PC-3 (cell line): ENCODE results near the gene RASAL1. TPM values are rescaled to one million over a fixed set of nuclear protein-coding genes. Genes with fewer than 3 reads are reported as not detected.

Experiments used
- ATAC-seq: fragments of 200-7000 bp; cut with Tn5 transposase; 2 replicates; pipeline ENCODE4 v1.9.1; 2020; ENCODE audit warnings: mild to moderate bottlenecking, moderate library complexity
- BruUV-seq: library from RNA; stranded (reverse); fragments of 400-500 nt; replicated peaks from 2 replicates; lab custom pipeline; 2021; lab: Mats Ljungman, UMichigan
- CTCF ChIA-PET: fragments of 300-600 bp; sonication (Branson Sonifier 250); formaldehyde crosslinking; loops from one replicate; lab custom pipeline; 2022; ENCODE audit warnings: antibody characterized with exemption; lab: Charles Lee
- POLR2A ChIA-PET: fragments of 300-600 bp; sonication (Branson Sonifier 250); formaldehyde crosslinking; loops from one replicate; lab custom pipeline; 2022; ENCODE audit warnings: antibody characterized with exemption; ENCODE audit not compliant: unreplicated experiment; lab: Charles Lee
- DNase-seq: peaks from one replicate; pipeline ENCODE4 v3.0.0-alpha.2; 2015
- H2AFZ ChIP-seq: fragments of 300-600 bp; sonication (generic); 2 replicates; pipeline ENCODE4 v1.6.0; 2016; ENCODE audit warnings: antibody characterized with exemption, low read length
- H3F3A ChIP-seq: fragments of 300-600 bp; sonication (generic); one replicate; pipeline ENCODE4 v1.6.0; 2017; ENCODE audit warnings: antibody characterized with exemption, low read length, control low read depth, mild to moderate bottlenecking; ENCODE audit not compliant: unreplicated experiment
- H3K27ac ChIP-seq: fragments of 300-600 bp; sonication (generic); 2 replicates; pipeline ENCODE4 v1.5.1; 2016; ENCODE audit warnings: mild to moderate bottlenecking, low read length
- H3K27me3 ChIP-seq: fragments of 300-600 bp; sonication (generic); 2 replicates; pipeline ENCODE4 v1.6.1; 2016; ENCODE audit warnings: low read length, mixed read lengths
- H3K36me3 ChIP-seq: fragments of 300-600 bp; sonication (generic); 2 replicates; pipeline ENCODE4 v1.6.1; 2016; ENCODE audit warnings: low read depth, mixed run types, low read length, mixed read lengths
- H3K4me1 ChIP-seq: fragments of 300-600 bp; sonication (generic); 2 replicates; pipeline ENCODE4 v1.5.1; 2016; ENCODE audit warnings: low read length; ENCODE audit not compliant: insufficient read depth
- H3K4me2 ChIP-seq: fragments of 300-600 bp; sonication (generic); 2 replicates; pipeline ENCODE4 v1.6.0; 2016; ENCODE audit warnings: low read length
- H3K4me3 ChIP-seq: fragments of 300-600 bp; sonication (generic); 2 replicates; pipeline ENCODE4 v1.5.1; 2016; ENCODE audit warnings: mild to moderate bottlenecking, low read length, mixed read lengths
- H3K79me2 ChIP-seq: fragments of 300-600 bp; sonication (generic); 2 replicates; pipeline ENCODE4 v1.6.1; 2017; ENCODE audit warnings: low read length, mixed read lengths
- H3K9ac ChIP-seq: fragments of 300-600 bp; sonication (generic); 2 replicates; pipeline ENCODE4 v1.6.0; 2016; ENCODE audit warnings: mild to moderate bottlenecking, low read length
- H3K9me2 ChIP-seq: fragments of 300-600 bp; sonication (generic); replicated peaks from 2 replicates; pipeline ENCODE4 v1.6.1; 2016; ENCODE audit warnings: mixed run types, low read length, mixed read lengths
- H3K9me3 ChIP-seq: fragments of 300-600 bp; sonication (generic); 2 replicates; pipeline ENCODE4 v1.6.1; 2016; ENCODE audit warnings: low read length, mixed read lengths
- H4K20me1 ChIP-seq: fragments of 300-600 bp; sonication (generic); 2 replicates; pipeline ENCODE4 v1.6.1; 2016; ENCODE audit warnings: low read length, mixed read lengths
- CTCF ChIP-seq: fragments of 300-600 bp; sonication (generic); conservative IDR thresholded peaks from 2 replicates; pipeline ENCODE4 v1.5.1; 2017; ENCODE audit warnings: antibody characterized with exemption, low read depth, mild to moderate bottlenecking, low read length
- EZH2 ChIP-seq: fragments of 300-600 bp; sonication (generic); IDR thresholded peaks from one replicate; pipeline ENCODE4 v1.6.1; 2017; ENCODE audit warnings: antibody characterized with exemption, mild to moderate bottlenecking, low read length; ENCODE audit not compliant: unreplicated experiment
- EZH2phosphoT487 ChIP-seq: fragments of 300-600 bp; sonication (generic); IDR thresholded peaks from 2 replicates; pipeline ENCODE4 v1.6.1; 2018; ENCODE audit warnings: mild to moderate bottlenecking, antibody characterized with exemption, low read length, borderline replicate concordance
- intact Hi-C: fragments of 100-400 bp; cut with micrococcal nuclease; formaldehyde crosslinking; loops from 2 replicates; pipeline ENCODE4 v1.9.0; 2023
- total RNA-seq: library from RNA; depleted of rRNA; stranded (reverse); fragments of >200 nt; gene quantifications from 2 replicates; pipeline ENCODE4 v1.2.3, GENCODE V29; 2014

RASAL1 gene
- total RNA-seq, 1 experiment from 2014 or later: 0.66 TPM

- peaks cover 15% of the 10 kb centered on the region; the same call in 1 of the 2 replicates for H4K20me1 ChIP-seq
- H3K9me3 ChIP-seq: no peaks in the 10 kb centered on the region
- no peak overlapping the region for H2AFZ ChIP-seq
- CTCF ChIA-PET: no interaction called here
- H3K36me3 ChIP-seq: peaks cover 61% of the 10 kb centered on the region
- BruUV-seq: no TSS peak
- no peak overlapping the region for H3K27ac ChIP-seq
- no peaks in the 10 kb centered on the region for H3K9me2 ChIP-seq
- POLR2A ChIA-PET: no interaction called here
- intact Hi-C loops: loop anchor here (10.0 kb wide), 1 partner anchor 65 kb away; no protein-coding TSS in a partner anchor
- H3K4me3 ChIP-seq: no peak overlapping the region
- H3K27me3 ChIP-seq: no peaks in the 10 kb centered on the region
- TF ChIP-seq CTCF: no peak
- no peak for TF ChIP-seq EZH2
- no peak for TF ChIP-seq EZH2phosphoT487
- no peak overlapping the region for H3K4me2 ChIP-seq
- ATAC-seq (no peak), DNase-seq (no peak)
- H3F3A ChIP-seq: no peaks in the 10 kb centered on the region
- peaks cover 9% of the 10 kb centered on the region for H3K4me1 ChIP-seq
- no peak overlapping the region for H3K9ac ChIP-seq
- H3K79me2 ChIP-seq: no peaks in the 10 kb centered on the region
Observed at GRCh38 chr12:113159937-113160336, 24.4 kb upstream of the RASAL1 start.

- no peak for ATAC-seq
- CTCF ChIA-PET: no interaction called here
- POLR2A ChIA-PET: no interaction called here
- TF ChIP-seq EZH2phosphoT487 (no peak), EZH2 (no peak), CTCF (no peak)
- no peak overlapping the region for H3K4me2 ChIP-seq
- no peak for DNase-seq
- H3K27me3 ChIP-seq: no peaks in the 10 kb centered on the region
- intact Hi-C loops: loop anchor here (10.0 kb wide), 1 partner anchor 64 kb away; no protein-coding TSS in a partner anchor
- peaks cover 15% of the 10 kb centered on the region; the same call in 1 of the 2 replicates for H4K20me1 ChIP-seq
- H3K27ac ChIP-seq: no peak overlapping the region
- H3K9ac ChIP-seq: no peak overlapping the region
- H3K36me3 ChIP-seq: peaks cover 56% of the 10 kb centered on the region
- H3K4me3 ChIP-seq: no peak overlapping the region
- BruUV-seq: TSS peak; percentile 39
- H3F3A ChIP-seq: no peaks in the 10 kb centered on the region
- no peaks in the 10 kb centered on the region for H3K79me2 ChIP-seq
- peaks cover 9% of the 10 kb centered on the region for H3K4me1 ChIP-seq
- no peak overlapping the region for H2AFZ ChIP-seq
- H3K9me2 ChIP-seq: no peaks in the 10 kb centered on the region
- H3K9me3 ChIP-seq: no peaks in the 10 kb centered on the region
Observed at GRCh38 chr12:113158439-113159203, 23.1 kb upstream of the RASAL1 start.

GRCh38 chr12:113157218-113157859 is 21.8 kb upstream of the RASAL1 start:
- DNase-seq: no peak
- Histone ChIP-seq H3K9me2 (no peaks in the 10 kb centered on the region), H3K4me2 (no peak overlapping the region), H3K27me3 (no peaks in the 10 kb centered on the region), H3F3A (no peaks in the 10 kb centered on the region), H4K20me1 (peaks cover 8% of the 10 kb centered on the region; the same call in 1 of the 2 replicates), H3K4me3 (no peak overlapping the region), H3K9me3 (no peaks in the 10 kb centered on the region), H3K79me2 (no peaks in the 10 kb centered on the region), H3K9ac (no peak overlapping the region), H3K27ac (no peak overlapping the region), H3K36me3 (peaks cover 44% of the 10 kb centered on the region), H2AFZ (no peak overlapping the region), H3K4me1 (peaks cover 10% of the 10 kb centered on the region)
- TF ChIP-seq CTCF: no peak
- no peak for TF ChIP-seq EZH2phosphoT487
- no peak for TF ChIP-seq EZH2
- ChIA-PET CTCF (no interaction called here), POLR2A (interaction anchor here (0.6 kb wide), 1 partner anchor 10 kb away, joined by 3 read pairs; no protein-coding TSS in a partner anchor)
- no peak for ATAC-seq
- intact Hi-C loops: loop anchor here (10.0 kb wide), 1 partner anchor 63 kb away; no protein-coding TSS in a partner anchor
- no TSS peak for BruUV-seq
